Tibial nerve (tissue), 4 donors: ENCODE measurements around the gene KIRREL1. TPM values are rescaled to one million over a fixed set of nuclear protein-coding genes. Genes with fewer than 3 reads are reported as not detected.

Experiments used
- DNase-seq, 2 donors: peaks; one replicate each; pipeline ENCODE4 v3.0.0-alpha.2; 2019; ENCODE audit warnings: low spot score in 2 of 2
- H3K27ac ChIP-seq, 4 donors: fragments of 200-600 bp; sonication (generic) in 3 of 4; one replicate each; pipeline ENCODE4 v1.5.1; 2017 to 2019; ENCODE audit warnings: mild to moderate bottlenecking in 1 of 4
- H3K27me3 ChIP-seq, 2 donors: fragments of 200-600 bp; sonication (generic) in 1 of 2; one replicate each; pipeline versions ENCODE4 v1.5.1 to v1.6.0; 2017 to 2019
- H3K36me3 ChIP-seq, 3 donors: fragments of 200-600 bp; sonication (generic); one replicate each; pipeline ENCODE4 v1.5.1; 2018 to 2019
- H3K4me1 ChIP-seq, 4 donors: fragments of 200-600 bp; sonication (generic) in 3 of 4; one replicate each; pipeline ENCODE4 v1.5.1; 2017 to 2019
- H3K4me3 ChIP-seq, 4 donors: fragments of 200-600 bp; sonication (generic) in 3 of 4; one replicate each; pipeline ENCODE4 v1.5.1; 2017 to 2019; ENCODE audit warnings: mild to moderate bottlenecking in 1 of 4, moderate library complexity in 1 of 4
- H3K9me3 ChIP-seq, 4 donors: fragments of 200-600 bp; sonication (generic) in 3 of 4; one replicate each; pipeline ENCODE4 v1.5.1; 2017 to 2019
- CTCF ChIP-seq, 5 experiments: fragments of 200-600 bp in 3 of 5; fragments of 450-650 bp in 2 of 5; sonication (generic) in 3 of 5; IDR thresholded peaks; one replicate each; pipeline ENCODE4 v1.5.1; 2016 to 2019; ENCODE audit warnings: antibody characterized with exemption in 5 of 5, mild to moderate bottlenecking in 3 of 5, moderate library complexity in 2 of 5
- EP300 ChIP-seq, 2 donors: sonication (generic); formaldehyde crosslinking; IDR thresholded peaks; one replicate each; pipeline ENCODE4 v1.6.1; 2017; ENCODE audit warnings: antibody characterized with exemption in 2 of 2, mild to moderate bottlenecking in 1 of 2
- POLR2A ChIP-seq, 2 donors: fragments of 450-650 bp; IDR thresholded peaks; one replicate each; pipeline ENCODE4 v1.6.1; 2017; ENCODE audit warnings: antibody characterized with exemption in 2 of 2, mild to moderate bottlenecking in 2 of 2, moderate library complexity in 2 of 2
- WGBS, 2 donors: methylation state at CpG; one replicate each; pipeline ENCODE4 v1.1.5; 2018; 5-methylcytosine and 5-hydroxymethylcytosine counted together
- total RNA-seq, 4 donors: library from RNA; depleted of rRNA; stranded (reverse); fragments of >200 nt; gene quantifications; one replicate each; pipeline ENCODE4 v1.1.0, GENCODE V29; 2016

The KIRREL1 gene
- total RNA-seq, 4 donors from 2014 or later: 47.1 to 60.6 (median 50.7) TPM

DNA sequence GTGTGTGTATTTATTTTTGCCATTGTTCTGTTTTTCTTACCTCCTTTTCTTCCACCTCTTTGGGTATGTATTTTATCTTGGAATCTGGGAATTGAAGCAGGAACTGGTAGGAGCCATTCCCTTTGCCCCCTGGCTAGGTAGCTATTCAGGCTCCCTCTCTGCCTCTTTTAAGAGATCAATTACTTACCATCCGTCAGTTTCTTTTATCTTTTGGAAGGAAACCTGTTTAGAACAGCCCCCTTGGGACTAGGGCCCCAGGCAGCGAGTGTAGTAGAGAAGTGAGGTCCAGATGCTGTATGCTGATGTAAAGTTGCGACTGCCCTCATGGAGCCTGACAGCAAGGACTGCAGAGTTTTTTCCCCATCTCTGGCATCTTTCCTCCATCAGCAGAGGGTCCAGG is 41.6 kb downstream of the KIRREL1 start:
- H3K4me3 ChIP-seq: no peak overlapping the region
- peak overlapping the region in 2 of 4 donors; percentile 13 to 35 for H3K27ac ChIP-seq
- no peaks in the 10 kb centered on the region for H3K9me3 ChIP-seq
- H3K27me3 ChIP-seq: no peaks in the 10 kb centered on the region
- 53 to 65% methylated on average over 3 of the region's 3 CpGs for WGBS, 2 donors
- TF ChIP-seq CTCF (IDR thresholded peaks at IDR 0.05) (no peak), EP300 (IDR thresholded peaks at IDR 0.05) (no peak)
- DNase-seq: no peak
- H3K4me1 ChIP-seq: peaks cover 0 to 46% (median 23%) of the 10 kb centered on the region in 4 donors
- peaks cover 0 to 14% (median 0%) of the 10 kb centered on the region in 3 donors for H3K36me3 ChIP-seq

DNA sequence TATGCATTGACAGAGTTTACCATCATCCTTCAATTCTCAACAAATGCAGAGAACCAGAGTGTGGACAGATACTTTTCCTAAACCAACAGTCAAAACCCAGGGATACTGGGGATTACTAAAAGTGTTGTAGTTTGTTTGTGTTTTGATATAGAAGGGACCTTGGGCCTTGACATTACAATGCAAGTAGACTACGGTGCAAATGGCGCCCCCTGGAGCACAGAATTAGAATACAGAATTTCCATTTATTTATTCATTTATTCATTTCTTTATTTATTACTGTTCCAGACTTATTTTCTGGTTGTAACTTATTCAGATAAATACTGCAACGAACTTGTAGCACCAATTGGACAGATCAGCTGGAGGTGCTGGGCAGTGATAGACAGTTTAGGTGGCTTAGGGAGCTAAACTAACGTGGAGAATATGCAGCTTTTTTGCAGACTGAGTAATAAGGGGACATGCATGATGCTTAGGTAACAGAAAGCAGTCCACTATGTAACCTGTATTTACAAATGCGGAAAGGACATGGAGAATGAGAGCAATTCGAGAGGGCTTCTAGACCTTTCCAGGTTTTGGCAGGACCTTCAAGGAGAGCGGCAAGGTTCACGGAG is 42.6 kb downstream of the KIRREL1 start:
- Histone ChIP-seq H3K4me3 (no peak overlapping the region), H3K4me1 (peaks cover 0 to 50% (median 24%) of the 10 kb centered on the region in 4 donors), H3K36me3 (peaks cover 0 to 8% (median 0%) of the 10 kb centered on the region in 3 donors), H3K9me3 (no peaks in the 10 kb centered on the region), H3K27ac (peak overlapping the region in 2 of 4 donors; percentile 9 to 43), H3K27me3 (no peaks in the 10 kb centered on the region)
- no peak for TF ChIP-seq POLR2A (IDR thresholded peaks at IDR 0.05)
- TF ChIP-seq CTCF (IDR thresholded peaks at IDR 0.05): peak; percentile 64 to 76 (median 71)
- peak in 1 of 2 donors; percentile 21 for TF ChIP-seq EP300 (IDR thresholded peaks at IDR 0.05)
- DNase-seq: peak in 1 of 2 donors; percentile 75
- 54 to 56% methylated on average over 8 of the region's 8 CpGs for WGBS, 2 donors

DNA sequence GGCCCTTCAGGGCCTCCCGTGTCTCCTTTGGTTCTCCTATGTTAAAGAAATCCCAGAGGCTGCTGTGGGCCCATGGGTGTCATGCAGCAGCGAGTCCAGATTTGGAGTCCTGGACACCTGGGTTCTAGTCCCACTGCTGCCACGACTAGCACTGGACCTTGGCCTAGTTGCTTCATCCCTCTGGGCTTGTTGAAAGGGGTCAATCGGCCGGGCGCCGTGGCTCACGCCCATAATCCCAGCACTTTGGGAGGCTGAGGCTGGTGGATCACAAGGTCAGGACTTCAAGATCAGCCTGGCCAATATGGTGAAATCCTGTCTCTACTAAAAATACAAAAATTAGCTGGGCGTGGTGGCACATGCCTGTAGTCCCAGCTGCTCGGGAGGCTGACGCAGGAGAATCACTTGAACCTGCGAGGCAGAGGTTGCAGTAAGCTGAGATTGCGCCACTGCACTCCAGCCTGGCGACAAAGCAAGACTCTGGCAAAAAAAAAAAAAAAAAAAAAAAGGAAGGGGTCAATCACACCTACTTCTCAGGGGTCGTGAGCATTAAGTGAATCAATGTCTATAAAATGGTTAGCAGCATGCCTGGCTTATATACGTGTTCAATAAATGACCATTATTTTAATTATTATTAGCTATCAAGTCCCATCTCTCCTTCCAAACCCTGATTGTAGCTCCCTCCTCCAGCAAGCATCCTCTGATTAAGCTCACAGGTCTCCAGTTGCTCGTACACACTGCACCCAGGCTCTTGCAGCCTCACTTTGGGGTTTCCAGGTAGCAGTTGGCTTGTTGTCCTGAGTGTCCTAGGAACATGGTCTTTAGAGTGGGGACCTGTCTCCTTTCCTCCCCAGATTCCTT is 43.8 kb downstream of the KIRREL1 start:
- peaks cover 0 to 59% (median 24%) of the 10 kb centered on the region in 4 donors for H3K4me1 ChIP-seq
- no peak overlapping the region for H3K4me3 ChIP-seq
- H3K27ac ChIP-seq: peak overlapping the region in 2 of 4 donors; percentile 61 to 63
- H3K36me3 ChIP-seq: peaks cover 0 to 5% (median 0%) of the 10 kb centered on the region in 3 donors
- DNase-seq: no peak
- TF ChIP-seq EP300 (IDR thresholded peaks at IDR 0.05): peak in 1 of 2 donors; percentile 10
- TF ChIP-seq CTCF (IDR thresholded peaks at IDR 0.05): no peak
- no peak for TF ChIP-seq POLR2A (IDR thresholded peaks at IDR 0.05)
- WGBS, 2 donors: 68 to 75% methylated on average over 17 of the region's 17 CpGs
- no peaks in the 10 kb centered on the region for H3K27me3 ChIP-seq
- H3K9me3 ChIP-seq: no peaks in the 10 kb centered on the region

- TF ChIP-seq EP300 (IDR thresholded peaks at IDR 0.05): no peak
- TF ChIP-seq POLR2A (IDR thresholded peaks at IDR 0.05): no peak
- no peak for TF ChIP-seq CTCF (IDR thresholded peaks at IDR 0.05)
- Histone ChIP-seq H3K27ac (peak overlapping the region in 2 of 4 donors; percentile 61 to 63), H3K27me3 (no peaks in the 10 kb centered on the region), H3K9me3 (no peaks in the 10 kb centered on the region), H3K36me3 (no peaks in the 10 kb centered on the region), H3K4me3 (no peak overlapping the region), H3K4me1 (peaks cover 0 to 63% (median 25%) of the 10 kb centered on the region in 4 donors)
- 8 to 20% methylated on average over 9 of the region's 9 CpGs for WGBS, 2 donors
- no peak for DNase-seq
Measured at GRCh38 chr1:158037866-158038359, 44.5 kb downstream of the KIRREL1 start.
